Activated CD4-positive, alpha-beta T cell treated with anti-CD3 and anti-CD28 coated beads, Interleukin-2, amount 10 ng/mL, durations not matched to agents 7 days and 5 days (primary cell): Measurements from ENCODE around the gene NR3C2. TPM values are rescaled to one million over a fixed set of nuclear protein-coding genes. Genes with fewer than 3 reads are reported as not detected.
A peak's percentile ranks its signal among the peaks of the same experiment; 100 is the strongest.

ENCODE experiments used
- CTCF ChIA-PET: fragments of 350-600 bp; sonication (Branson Sonifier 250); formaldehyde crosslinking; loops from one replicate; lab custom pipeline; 2021; ENCODE audit warnings: antibody characterized with exemption; lab: Charles Lee
- POLR2A ChIA-PET: fragments of 350-600 bp; sonication (Branson Sonifier 250); formaldehyde crosslinking; loops from one replicate; lab custom pipeline; 2021; ENCODE audit warnings: antibody characterized with exemption; lab: Charles Lee
- DNase-seq: peaks from one replicate; pipeline ENCODE4 v3.0.0-alpha.2; 2020
- H3K27ac Mint-ChIP-seq: one replicate; pipeline ENCODE4 v1.8.0; 2021; ENCODE audit warnings: mild to moderate bottlenecking, moderate library complexity, mixed read lengths
- H3K27me3 Mint-ChIP-seq: one replicate; pipeline ENCODE4 v1.8.0; 2021; ENCODE audit warnings: mixed read lengths
- H3K36me3 Mint-ChIP-seq: one replicate; pipeline ENCODE4 v1.8.0; 2021; ENCODE audit warnings: low read depth, mixed read lengths
- H3K4me1 Mint-ChIP-seq: one replicate; pipeline ENCODE4 v1.8.0; 2021; ENCODE audit warnings: mixed read lengths
- H3K4me3 Mint-ChIP-seq: one replicate; pipeline ENCODE4 v1.8.0; 2021; ENCODE audit warnings: mild to moderate bottlenecking, moderate library complexity, mixed read lengths
- H3K9me3 Mint-ChIP-seq: one replicate; pipeline ENCODE4 v1.8.0; 2021; ENCODE audit warnings: mixed read lengths
- total RNA-seq, 2 experiments: library from RNA; stranded (reverse); gene quantifications; one replicate each; pipeline ENCODE4 v1.2.3, GENCODE V29; 2021

Gene NR3C2
- total RNA-seq, 2 experiments from 2014 or later = 4.1 to 5.1 TPM

DNA sequence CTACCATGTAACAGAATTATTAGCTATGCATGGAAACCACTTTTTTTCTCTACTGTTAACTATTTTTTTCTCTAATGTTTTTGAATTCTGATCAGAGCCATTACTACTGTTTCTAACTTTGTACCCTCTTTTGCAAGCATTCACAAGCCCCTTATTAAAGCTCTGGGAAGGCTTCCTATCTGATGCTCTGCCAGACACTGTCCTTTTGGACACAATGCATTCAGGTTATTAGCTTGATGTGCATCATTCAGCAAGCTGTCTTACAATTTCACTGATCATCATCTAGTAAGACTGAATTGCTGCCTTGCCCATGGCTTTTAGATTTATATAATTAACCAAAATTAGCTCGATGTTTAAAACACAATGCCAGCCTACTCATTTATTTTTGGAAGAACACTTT lies 155.1 kb downstream of the NR3C2 start:
- H3K27ac Mint-ChIP-seq = no peak overlapping the region
- H3K4me1 Mint-ChIP-seq = no peaks in the 10 kb centered on the region
- no peaks in the 10 kb centered on the region for H3K9me3 Mint-ChIP-seq
- H3K27me3 Mint-ChIP-seq = no peaks in the 10 kb centered on the region
- DNase-seq = no peak
- no peak overlapping the region for H3K4me3 Mint-ChIP-seq
- ChIA-PET CTCF (no interaction called here), POLR2A (no interaction called here)
- no peaks in the 10 kb centered on the region for H3K36me3 Mint-ChIP-seq

DNA sequence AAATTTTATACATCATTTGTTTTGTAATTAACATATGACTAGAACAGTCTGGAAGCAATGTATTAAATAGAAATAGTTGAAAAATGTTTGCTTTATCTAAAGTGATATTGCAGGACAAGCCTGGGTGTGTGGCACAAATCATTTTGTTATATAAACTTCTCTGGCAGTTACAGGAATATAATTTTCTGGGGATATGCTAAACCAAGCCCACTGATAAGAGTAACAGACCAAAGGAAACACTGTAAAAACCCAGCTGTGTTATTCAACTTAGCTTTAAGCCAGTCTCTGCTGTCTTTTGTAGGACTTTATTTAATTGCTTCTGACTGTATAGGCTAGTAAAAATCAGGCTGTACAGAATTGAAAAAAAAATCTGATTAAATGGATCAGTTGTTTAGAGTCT lies 156.2 kb downstream of the NR3C2 start:
- H3K27ac Mint-ChIP-seq = no peak overlapping the region
- DNase-seq = no peak
- no peaks in the 10 kb centered on the region for H3K9me3 Mint-ChIP-seq
- POLR2A ChIA-PET = no interaction called here
- CTCF ChIA-PET = no interaction called here
- no peaks in the 10 kb centered on the region for H3K4me1 Mint-ChIP-seq
- H3K4me3 Mint-ChIP-seq = no peak overlapping the region
- no peaks in the 10 kb centered on the region for H3K36me3 Mint-ChIP-seq
- H3K27me3 Mint-ChIP-seq = no peaks in the 10 kb centered on the region

DNA sequence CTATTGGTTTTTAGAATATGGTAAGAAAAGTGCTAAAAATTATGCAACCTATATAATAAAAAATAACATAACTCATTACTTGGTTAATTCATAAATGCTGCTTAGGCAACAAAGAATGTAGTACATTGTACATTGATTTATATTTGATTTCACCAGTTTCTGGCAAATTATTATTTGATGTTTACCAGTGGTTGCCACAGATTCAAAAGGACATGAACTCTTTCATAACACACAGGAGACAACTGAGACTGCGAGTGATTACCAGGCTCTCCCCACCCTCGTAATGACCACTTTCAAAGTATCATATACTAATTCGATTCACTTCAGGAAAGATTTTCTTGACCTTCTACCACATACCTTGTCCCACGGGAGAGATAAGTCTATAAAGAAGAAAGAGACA lies 158.5 kb downstream of the NR3C2 start:
- Mint-ChIP-seq H3K36me3 (no peaks in the 10 kb centered on the region), H3K9me3 (peaks cover 3% of the 10 kb centered on the region), H3K27ac (no peak overlapping the region), H3K4me1 (no peaks in the 10 kb centered on the region), H3K27me3 (no peaks in the 10 kb centered on the region), H3K4me3 (no peak overlapping the region)
- no peak for DNase-seq
- POLR2A ChIA-PET = no interaction called here
- CTCF ChIA-PET = no interaction called here

DNA sequence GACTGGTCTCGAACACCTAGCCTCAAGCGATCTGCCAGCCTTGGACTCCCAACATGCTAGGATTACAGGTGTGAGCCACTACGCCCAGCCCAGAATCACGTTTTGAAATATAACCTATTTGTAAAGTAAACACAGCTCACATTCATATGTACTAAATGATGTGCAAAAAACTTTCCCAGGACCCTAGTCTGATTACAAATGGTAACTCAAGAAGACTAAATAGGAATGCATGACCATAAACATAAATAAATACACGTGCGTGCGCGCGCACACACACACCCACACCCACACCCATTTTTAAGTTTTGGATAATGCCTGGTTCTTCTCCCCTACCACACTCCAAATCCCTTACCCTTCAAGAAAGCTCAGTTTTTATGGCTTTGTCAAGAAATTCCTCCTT lies 163.9 kb downstream of the NR3C2 start:
- H3K27me3 Mint-ChIP-seq = no peaks in the 10 kb centered on the region
- no peak overlapping the region for H3K27ac Mint-ChIP-seq
- ChIA-PET CTCF (no interaction called here), POLR2A (no interaction called here)
- no peaks in the 10 kb centered on the region for H3K36me3 Mint-ChIP-seq
- H3K4me1 Mint-ChIP-seq = no peaks in the 10 kb centered on the region
- H3K4me3 Mint-ChIP-seq = no peak overlapping the region
- no peak for DNase-seq
- H3K9me3 Mint-ChIP-seq = peaks cover 3% of the 10 kb centered on the region

DNA sequence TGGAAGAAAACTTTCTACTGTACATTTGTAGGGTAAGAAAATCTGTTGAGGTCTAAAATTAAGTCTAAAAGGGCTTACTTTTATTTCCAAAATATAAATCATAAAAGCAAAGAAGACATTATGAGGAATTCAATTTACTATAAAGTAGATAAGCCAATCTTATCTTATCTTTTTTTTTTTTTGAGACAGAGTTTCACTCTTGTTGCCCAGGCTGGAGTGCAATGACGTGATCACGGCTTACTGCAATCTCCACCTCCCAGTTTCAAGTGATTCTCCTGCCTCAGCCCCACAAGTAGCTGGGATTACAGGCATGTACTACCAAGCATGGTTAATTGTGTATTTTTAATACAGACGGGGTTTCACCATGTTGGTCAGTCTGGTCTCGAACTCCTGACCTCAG lies 166.9 kb downstream of the NR3C2 start:
- H3K9me3 Mint-ChIP-seq = peaks cover 3% of the 10 kb centered on the region
- POLR2A ChIA-PET = no interaction called here
- no peaks in the 10 kb centered on the region for H3K36me3 Mint-ChIP-seq

DNA sequence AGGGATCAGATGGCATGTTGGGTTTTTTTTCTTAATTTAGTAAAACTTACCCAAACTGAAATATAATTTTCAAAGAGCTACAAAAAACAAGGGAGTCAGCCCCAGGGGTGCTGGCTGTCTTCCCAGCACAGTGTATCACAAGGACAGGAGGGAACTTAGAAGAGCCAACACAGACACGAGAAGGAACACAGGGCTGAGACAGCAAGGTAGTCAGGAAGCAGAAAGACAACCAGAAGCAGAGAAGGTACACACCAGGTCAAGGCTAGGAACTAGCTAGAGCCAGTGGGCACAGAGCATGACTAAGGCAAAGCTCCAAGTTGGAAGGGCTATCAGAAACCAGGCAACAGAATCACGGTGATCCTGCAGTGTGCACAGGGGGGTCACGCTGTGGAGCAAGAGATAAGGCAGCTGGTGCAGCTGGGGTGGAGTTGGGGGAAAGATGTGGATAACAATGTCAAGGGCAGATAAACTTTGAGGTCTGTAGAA lies 168.7 kb downstream of the NR3C2 start:
- no peaks in the 10 kb centered on the region for H3K36me3 Mint-ChIP-seq
- peak overlapping the region; percentile 26 for H3K27ac Mint-ChIP-seq
- no peaks in the 10 kb centered on the region for H3K4me1 Mint-ChIP-seq
- H3K27me3 Mint-ChIP-seq = no peaks in the 10 kb centered on the region
- ChIA-PET POLR2A (no interaction called here), CTCF (interaction anchor here (0.6 kb wide), 1 partner anchor 236 kb away, joined by 3 read pairs; no protein-coding TSS in a partner anchor)
- no peaks in the 10 kb centered on the region for H3K9me3 Mint-ChIP-seq
- no peak overlapping the region for H3K4me3 Mint-ChIP-seq
- no peak for DNase-seq

More for the DNA sequence above, 166.9 kb downstream of the NR3C2 start:
- H3K27ac Mint-ChIP-seq = no peak overlapping the region
- CTCF ChIA-PET = no interaction called here
- no peak for DNase-seq
- H3K4me3 Mint-ChIP-seq = no peak overlapping the region
- H3K27me3 Mint-ChIP-seq = no peaks in the 10 kb centered on the region
- H3K4me1 Mint-ChIP-seq = no peaks in the 10 kb centered on the region

DNA sequence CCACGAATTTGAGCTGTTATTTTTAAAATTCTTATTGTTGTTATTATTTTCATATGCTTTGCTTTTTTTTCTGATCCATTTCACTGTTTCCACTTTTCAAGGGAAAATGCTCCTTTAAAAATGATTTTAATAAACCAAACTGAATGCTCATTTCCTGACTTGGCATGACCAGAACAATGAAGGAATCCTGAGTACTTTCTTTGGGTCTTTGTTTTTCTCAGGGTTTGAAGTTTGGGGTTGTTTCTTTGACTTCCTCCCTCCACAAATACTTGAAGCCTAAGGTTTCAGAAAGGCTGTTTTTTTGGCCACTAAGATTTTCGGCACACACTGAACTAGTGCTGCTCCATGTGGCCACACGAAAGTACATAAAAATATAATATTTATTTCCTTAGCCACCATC lies 171.0 kb downstream of the NR3C2 start:
- ChIA-PET POLR2A (no interaction called here), CTCF (no interaction called here)
- Mint-ChIP-seq H3K4me1 (no peaks in the 10 kb centered on the region), H3K36me3 (no peaks in the 10 kb centered on the region), H3K27me3 (no peaks in the 10 kb centered on the region), H3K4me3 (no peak overlapping the region), H3K9me3 (no peaks in the 10 kb centered on the region), H3K27ac (no peak overlapping the region)
- no peak for DNase-seq

DNA sequence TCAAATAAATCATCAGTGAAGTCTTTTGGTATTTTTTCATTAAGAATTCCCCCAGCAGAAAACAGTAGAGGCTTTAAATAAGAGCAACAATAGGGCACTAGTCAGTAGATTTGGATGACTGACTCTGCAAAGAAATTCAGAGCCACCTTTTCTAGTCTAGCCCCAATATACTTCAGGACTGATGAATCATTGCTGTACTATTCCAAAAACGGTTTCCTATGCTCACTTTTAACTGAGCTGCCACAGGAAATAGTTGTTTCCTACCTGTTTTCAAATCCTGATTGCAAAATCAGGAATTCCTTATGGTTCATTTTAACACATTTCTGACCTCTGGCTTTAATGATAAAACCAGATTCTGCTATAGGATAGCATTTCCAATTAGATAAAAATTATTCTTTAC lies 171.6 kb downstream of the NR3C2 start:
- no peak overlapping the region for H3K4me3 Mint-ChIP-seq
- H3K36me3 Mint-ChIP-seq = no peaks in the 10 kb centered on the region
- no peaks in the 10 kb centered on the region for H3K4me1 Mint-ChIP-seq
- no peaks in the 10 kb centered on the region for H3K27me3 Mint-ChIP-seq
- H3K27ac Mint-ChIP-seq = no peak overlapping the region
- CTCF ChIA-PET = no interaction called here
- POLR2A ChIA-PET = no interaction called here
- H3K9me3 Mint-ChIP-seq = no peaks in the 10 kb centered on the region
- DNase-seq = no peak

DNA sequence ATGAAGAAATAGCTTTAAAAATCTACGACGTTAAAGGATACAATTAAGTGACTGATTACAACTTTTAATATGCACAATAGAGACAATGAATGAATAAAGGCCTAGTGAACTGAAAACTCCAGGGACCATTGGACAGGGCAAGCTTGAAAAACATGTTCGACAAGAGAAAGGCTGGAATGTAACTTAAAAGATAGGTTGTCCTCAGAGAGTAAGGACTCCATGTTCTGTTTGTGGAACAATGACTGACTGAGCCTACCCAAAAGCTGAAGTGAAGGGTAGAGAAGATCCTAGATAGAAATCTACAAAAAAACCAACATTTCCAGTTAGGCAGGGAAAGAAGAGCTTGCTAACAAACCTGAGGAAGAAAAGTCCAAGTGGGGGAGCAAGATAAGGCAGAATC lies 173.4 kb downstream of the NR3C2 start:
- CTCF ChIA-PET = no interaction called here

DNA sequence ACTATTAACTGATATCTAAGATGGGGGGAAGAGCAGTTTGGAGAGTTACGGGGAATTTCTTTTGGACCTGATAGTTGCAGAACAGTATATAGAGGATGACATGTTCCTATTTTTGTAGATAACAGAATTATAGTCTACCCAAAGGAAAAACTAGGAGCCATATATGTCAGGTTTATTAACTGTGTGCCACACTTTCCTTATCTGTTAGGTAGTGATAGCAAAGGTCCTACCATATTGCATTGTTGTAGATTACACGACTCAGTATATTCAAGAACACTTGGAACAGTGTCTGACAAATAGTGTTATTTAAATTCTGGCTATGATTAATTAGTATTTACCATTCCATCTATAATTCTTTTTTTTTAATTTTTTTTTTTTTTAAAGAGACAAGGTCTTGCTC lies 175.3 kb downstream of the NR3C2 start:
- H3K27me3 Mint-ChIP-seq = no peaks in the 10 kb centered on the region
- H3K9me3 Mint-ChIP-seq = no peaks in the 10 kb centered on the region
- H3K27ac Mint-ChIP-seq = no peak overlapping the region
- POLR2A ChIA-PET = no interaction called here
- no peak overlapping the region for H3K4me3 Mint-ChIP-seq
- no peak for DNase-seq
- H3K36me3 Mint-ChIP-seq = no peaks in the 10 kb centered on the region
- CTCF ChIA-PET = no interaction called here
- H3K4me1 Mint-ChIP-seq = no peaks in the 10 kb centered on the region

More for the DNA sequence above, 173.4 kb downstream of the NR3C2 start:
- H3K4me1 Mint-ChIP-seq = no peaks in the 10 kb centered on the region
- DNase-seq = no peak
- POLR2A ChIA-PET = no interaction called here
- H3K27me3 Mint-ChIP-seq = no peaks in the 10 kb centered on the region
- H3K27ac Mint-ChIP-seq = no peak overlapping the region
- H3K4me3 Mint-ChIP-seq = no peak overlapping the region
- no peaks in the 10 kb centered on the region for H3K9me3 Mint-ChIP-seq
- no peaks in the 10 kb centered on the region for H3K36me3 Mint-ChIP-seq

DNA sequence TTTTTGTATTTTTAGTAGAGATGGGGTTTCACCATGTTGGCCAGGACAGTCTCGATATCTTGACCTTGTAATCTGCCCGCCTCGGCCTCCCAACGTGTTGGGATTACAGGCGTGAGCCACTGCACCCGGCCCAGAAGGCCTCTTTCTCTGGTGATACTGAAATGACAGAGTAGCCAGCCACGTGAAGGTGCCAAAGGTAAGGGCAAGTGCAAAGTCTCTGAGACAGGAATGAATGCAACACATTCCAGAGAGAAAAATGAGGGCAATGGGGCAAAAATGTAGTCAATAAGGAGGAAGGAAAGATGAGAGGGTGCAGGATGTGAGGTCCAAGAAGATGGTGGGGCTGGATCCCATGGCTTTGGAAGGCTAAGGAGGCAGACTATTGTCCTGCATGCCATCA lies 176.0 kb downstream of the NR3C2 start:
- H3K27me3 Mint-ChIP-seq = no peaks in the 10 kb centered on the region
- ChIA-PET CTCF (no interaction called here), POLR2A (no interaction called here)
- no peaks in the 10 kb centered on the region for H3K9me3 Mint-ChIP-seq
- H3K4me3 Mint-ChIP-seq = no peak overlapping the region
- H3K27ac Mint-ChIP-seq = no peak overlapping the region
- H3K4me1 Mint-ChIP-seq = no peaks in the 10 kb centered on the region
- DNase-seq = no peak
- no peaks in the 10 kb centered on the region for H3K36me3 Mint-ChIP-seq

DNA sequence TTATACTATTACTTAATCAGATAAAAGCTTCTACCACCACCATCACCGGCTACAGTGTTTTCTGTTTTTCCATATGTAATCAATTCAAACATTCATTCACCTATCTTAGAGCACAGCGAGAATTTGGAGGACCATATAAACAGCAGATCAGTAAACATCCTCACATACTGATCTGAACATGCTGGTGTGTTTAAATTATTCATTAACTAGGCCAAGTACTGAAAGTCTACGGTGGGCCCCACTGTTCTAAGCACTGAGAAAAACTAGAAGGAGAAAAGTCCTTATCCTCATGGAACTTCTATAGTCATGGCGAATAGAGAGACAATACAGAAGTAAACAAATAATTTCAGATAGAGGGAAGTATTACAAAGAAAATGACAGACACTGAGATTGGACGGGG lies 176.6 kb downstream of the NR3C2 start:
- no peak overlapping the region for H3K4me3 Mint-ChIP-seq
- H3K4me1 Mint-ChIP-seq = no peaks in the 10 kb centered on the region
- DNase-seq = no peak
- H3K9me3 Mint-ChIP-seq = no peaks in the 10 kb centered on the region
- H3K36me3 Mint-ChIP-seq = no peaks in the 10 kb centered on the region
- H3K27me3 Mint-ChIP-seq = no peaks in the 10 kb centered on the region
- ChIA-PET POLR2A (no interaction called here), CTCF (no interaction called here)
- no peak overlapping the region for H3K27ac Mint-ChIP-seq

DNA sequence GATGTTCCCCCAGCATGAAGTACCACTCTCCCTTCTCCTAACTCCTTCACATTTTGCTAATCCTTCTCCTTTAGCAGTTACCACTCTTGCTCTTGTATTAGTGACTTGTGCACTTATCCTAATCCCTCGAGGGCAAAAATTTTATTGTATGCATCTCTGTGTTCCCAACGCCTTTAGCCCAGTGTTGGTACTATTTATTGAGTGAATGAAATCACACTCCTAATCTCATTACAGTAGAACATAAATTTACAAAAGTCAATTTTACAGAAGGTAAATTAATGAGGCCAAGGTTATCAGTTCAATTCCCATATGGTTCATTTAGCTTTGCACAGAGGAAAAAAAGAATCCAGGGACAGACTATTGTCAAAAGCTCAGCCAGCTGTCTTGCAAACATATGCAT lies 178.4 kb downstream of the NR3C2 start:
- no peaks in the 10 kb centered on the region for H3K27me3 Mint-ChIP-seq
- CTCF ChIA-PET = no interaction called here
- POLR2A ChIA-PET = no interaction called here

DNA sequence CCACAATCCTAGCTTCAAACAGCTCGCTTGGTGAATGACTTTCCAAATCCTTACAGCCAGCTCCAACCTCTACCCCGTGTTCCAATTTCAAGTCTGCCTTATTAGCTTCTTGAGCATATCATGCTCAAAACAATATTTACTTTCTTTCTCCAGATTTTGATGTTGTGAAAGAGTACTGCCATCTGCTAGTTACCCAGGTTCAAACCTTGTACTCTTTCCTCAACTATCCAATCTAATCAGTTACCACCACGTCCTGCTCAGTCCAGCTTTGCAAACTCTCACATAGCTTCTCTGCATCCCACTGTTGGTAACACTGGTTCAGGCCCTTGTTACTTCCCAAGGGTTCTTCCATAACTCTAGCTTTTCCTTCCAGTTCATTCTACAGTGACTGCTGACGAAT lies 179.1 kb downstream of the NR3C2 start:
- Mint-ChIP-seq H3K36me3 (no peaks in the 10 kb centered on the region), H3K27ac (no peak overlapping the region), H3K27me3 (no peaks in the 10 kb centered on the region), H3K4me1 (no peaks in the 10 kb centered on the region), H3K9me3 (no peaks in the 10 kb centered on the region), H3K4me3 (no peak overlapping the region)
- POLR2A ChIA-PET = no interaction called here
- DNase-seq = no peak
- CTCF ChIA-PET = no interaction called here

More for the DNA sequence above, 178.4 kb downstream of the NR3C2 start:
- Mint-ChIP-seq H3K4me3 (no peak overlapping the region), H3K36me3 (no peaks in the 10 kb centered on the region), H3K27ac (no peak overlapping the region), H3K4me1 (no peaks in the 10 kb centered on the region), H3K9me3 (no peaks in the 10 kb centered on the region)
- no peak for DNase-seq
